NCI-H460 (cell line): ENCODE measurements around the gene ZNF208. TPM values are rescaled to one million over a fixed set of nuclear protein-coding genes. Genes with fewer than 3 reads are reported as not detected.
"Not testable (repeated sequence)": the region's sequence is repeated elsewhere in the genome, so short reads cannot be mapped to it uniquely, and the experiment has no call there.

Experiments
- DNase-seq: peaks from one replicate; pipeline ENCODE4 v3.0.0-alpha.2; 2016; ENCODE audit warnings: low read depth; ENCODE audit errors: extremely low read depth
- total RNA-seq: library from RNA; depleted of rRNA; stranded (reverse); fragments of >200 nt; shearing (Covaris generic); gene quantifications from 2 replicates; pipeline ENCODE4 v1.2.3, GENCODE V29; 2014; rRNA removed

The ZNF208 gene
- total RNA-seq, 1 experiment from 2014 or later: 0.35 TPM

DNA sequence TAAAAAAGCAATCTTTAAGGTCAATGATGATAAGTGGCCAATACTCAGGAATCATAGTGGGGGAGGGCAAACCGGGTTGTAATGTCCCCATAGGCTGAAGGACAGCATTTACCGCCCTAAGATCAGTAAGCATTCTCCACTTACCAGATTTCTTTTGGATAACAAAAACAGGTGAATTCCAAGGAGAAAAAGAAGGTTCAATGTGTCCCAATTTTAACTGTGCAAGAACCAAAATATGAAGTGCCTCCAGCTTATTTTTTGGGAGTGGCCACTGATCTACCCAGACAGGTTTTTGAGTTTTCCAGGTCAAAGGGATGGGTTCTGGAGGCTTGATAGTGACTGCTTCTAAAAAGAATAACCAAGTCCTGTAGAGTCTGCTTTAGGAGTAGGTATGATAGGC, 125.2 kb downstream of the ZNF208 start:
- DNase-seq: not testable (repeated sequence)

DNA sequence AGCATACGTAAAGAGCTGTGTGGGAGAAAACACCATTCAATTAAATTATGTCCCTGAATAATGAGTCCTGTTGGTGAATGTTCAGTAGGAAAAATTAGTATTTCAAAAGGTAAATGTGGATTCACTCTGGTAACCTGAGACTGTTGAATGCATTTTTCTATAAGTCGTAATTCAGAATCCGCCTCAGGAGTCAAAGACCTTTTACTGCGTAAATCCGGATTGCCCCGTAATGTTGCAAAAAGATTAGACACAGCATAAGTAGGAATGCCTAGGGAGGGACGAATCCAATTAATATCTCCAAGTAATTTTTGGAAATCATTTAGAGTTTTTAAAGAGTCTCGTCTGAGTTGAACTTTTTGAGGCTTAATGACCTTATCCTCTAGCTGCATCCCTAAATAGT, 126.0 kb downstream of the ZNF208 start:
- DNase-seq: not testable (repeated sequence)

DNA sequence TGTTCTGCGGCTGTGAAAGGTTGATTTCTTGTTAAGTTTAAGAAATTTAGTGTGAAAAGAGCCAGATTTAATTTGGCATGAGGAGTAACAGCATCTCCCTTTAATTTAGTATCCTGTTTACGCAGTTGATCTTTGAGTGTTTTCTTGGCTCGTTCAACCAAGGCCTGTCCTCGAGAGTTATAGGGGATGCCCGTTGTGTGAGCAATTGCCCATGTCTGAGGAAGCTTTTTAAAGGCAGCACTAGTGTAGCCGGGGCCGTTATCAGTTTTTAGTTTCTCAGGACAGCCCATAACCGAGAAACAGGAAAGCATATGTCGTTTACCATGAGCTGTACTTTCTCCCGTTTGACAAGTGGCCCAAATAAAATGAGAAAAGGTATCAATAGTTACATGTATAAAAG, 127.2 kb downstream of the ZNF208 start:
- DNase-seq: no peak

Other genes starting within 250 kb of the ZNF208 start
- 1.8 and 2.3 TPM in 2 replicates for gene ZNF100, start 243.4 kb downstream of the ZNF208 start, total RNA-seq
- not detected in 2 replicates for gene ZNF43, start 174.8 kb downstream of the ZNF208 start, total RNA-seq
- not detected in 2 replicates for gene ZNF257, start 41.5 kb upstream of the ZNF208 start, total RNA-seq
- gene ZNF676, start 186.0 kb upstream of the ZNF208 start, total RNA-seq: not detected in 2 replicates